NT2/D1 (cell line): ENCODE results near the gene PHACTR3.
"Not testable (repeated sequence)": the region's sequence is repeated elsewhere in the genome, so short reads cannot be mapped to it uniquely, and the experiment has no call there.

Experiments used
- DNase-seq: peaks from one replicate; pipeline ENCODE4 v3.0.0-alpha.2; 2011; ENCODE audit warnings: low read depth, low spot score
- H3K27me3 ChIP-seq: 2 replicates; pipeline ENCODE4 v1.6.0; 2011; ENCODE audit warnings: mild to moderate bottlenecking; ENCODE audit not compliant: insufficient read length, insufficient read depth
- H3K36me3 ChIP-seq: 2 replicates; pipeline ENCODE4 v1.6.1; 2011; ENCODE audit warnings: mild to moderate bottlenecking, low read length, mixed read lengths; ENCODE audit not compliant: insufficient read depth, insufficient read length
- H3K4me1 ChIP-seq: 2 replicates; pipeline ENCODE4 v1.5.1; 2011; ENCODE audit not compliant: insufficient read depth, insufficient read length
- H3K4me3 ChIP-seq: 2 replicates; pipeline ENCODE4 v1.5.1; 2011; ENCODE audit warnings: low read depth; ENCODE audit not compliant: insufficient read length
- H3K9ac ChIP-seq: 2 replicates; pipeline ENCODE4 v1.6.0; 2011; ENCODE audit warnings: low read depth; ENCODE audit not compliant: insufficient read length
- H3K9me3 ChIP-seq: 2 replicates; pipeline ENCODE4 v1.5.1; 2011; ENCODE audit warnings: mild to moderate bottlenecking, low read length; ENCODE audit not compliant: insufficient read depth
- SUZ12 ChIP-seq: IDR thresholded peaks from 2 replicates; pipeline ENCODE4 v1.6.1; 2011; ENCODE audit not compliant: insufficient read length, insufficient read depth; ENCODE audit errors: extremely low read depth
- YY1 ChIP-seq: IDR thresholded peaks from 2 replicates; pipeline ENCODE4 v1.6.1; 2011; ENCODE audit not compliant: insufficient read length, insufficient read depth
- ZNF274 ChIP-seq: IDR thresholded peaks from 2 replicates; pipeline ENCODE4 v1.6.1; 2011; ENCODE audit warnings: mild to moderate bottlenecking, low read depth, low read length

Gene PHACTR3

GRCh38 chr20:59837623-59838394 lies 233.5 kb downstream of the PHACTR3 start:
- DNase-seq: no peak
- Histone ChIP-seq H3K27me3 (peaks cover 4% of the 10 kb centered on the region), H3K4me3 (no peak overlapping the region), H3K9ac (no peak overlapping the region), H3K36me3 (no peaks in the 10 kb centered on the region), H3K4me1 (peaks cover 10% of the 10 kb centered on the region), H3K9me3 (no peaks in the 10 kb centered on the region)
- no peak for TF ChIP-seq ZNF274
- no peak for TF ChIP-seq SUZ12
- TF ChIP-seq YY1: no peak

DNA sequence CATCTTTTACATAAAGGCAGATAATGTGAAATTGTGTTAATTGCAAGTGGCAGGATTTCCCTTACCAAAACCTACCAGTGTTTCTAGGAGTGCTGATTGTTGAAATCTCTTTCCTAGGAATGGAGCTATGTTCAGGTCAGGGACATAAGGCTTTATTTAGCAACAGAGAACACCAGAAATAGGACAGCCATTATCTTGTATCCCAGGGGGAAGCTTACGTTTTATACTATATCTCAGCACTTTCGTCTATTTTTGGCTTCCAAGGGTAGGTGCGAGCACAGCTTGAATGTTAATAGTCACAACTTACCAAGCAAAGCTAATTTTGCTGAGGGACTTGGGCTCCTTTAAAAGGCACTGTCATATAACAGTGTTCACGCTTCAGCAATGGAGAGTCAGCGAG lies 235.1 kb downstream of the PHACTR3 start:
- Histone ChIP-seq H3K36me3 (no peaks in the 10 kb centered on the region), H3K9ac (no peak overlapping the region), H3K27me3 (peaks cover 4% of the 10 kb centered on the region), H3K9me3 (no peaks in the 10 kb centered on the region), H3K4me1 (peaks cover 10% of the 10 kb centered on the region), H3K4me3 (no peak overlapping the region)
- no peak for TF ChIP-seq YY1
- TF ChIP-seq ZNF274: no peak
- no peak for TF ChIP-seq SUZ12
- no peak for DNase-seq

DNA sequence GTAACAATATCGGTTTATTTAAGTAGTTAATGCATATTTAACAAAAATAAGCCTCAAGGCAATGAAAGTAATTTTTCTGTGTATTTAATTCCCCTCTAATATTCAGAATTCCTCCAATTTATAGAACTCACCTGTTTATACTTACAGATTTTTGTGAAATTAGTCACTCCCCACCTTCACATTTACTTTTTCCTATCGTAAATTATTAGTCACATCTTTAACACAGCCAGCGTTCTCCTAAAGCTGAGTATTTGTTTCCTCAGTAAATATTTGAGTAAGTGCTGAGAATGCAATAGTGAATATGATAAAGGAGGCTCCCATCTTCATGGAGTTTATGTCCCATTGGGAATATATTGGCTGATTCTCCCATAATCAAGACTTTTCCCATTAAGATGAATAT lies 241.1 kb downstream of the PHACTR3 start:
- TF ChIP-seq SUZ12: no peak
- no peak for TF ChIP-seq YY1
- TF ChIP-seq ZNF274: no peak
- Histone ChIP-seq H3K9ac (no peak overlapping the region), H3K27me3 (no peaks in the 10 kb centered on the region), H3K36me3 (no peaks in the 10 kb centered on the region), H3K9me3 (no peaks in the 10 kb centered on the region), H3K4me3 (no peak overlapping the region), H3K4me1 (no peaks in the 10 kb centered on the region)
- no peak for DNase-seq

GRCh38 chr20:59848182-59848581 lies 243.8 kb downstream of the PHACTR3 start:
- DNase-seq: no peak
- Histone ChIP-seq H3K9ac (no peak overlapping the region), H3K4me3 (no peak overlapping the region), H3K27me3 (no peaks in the 10 kb centered on the region), H3K4me1 (no peaks in the 10 kb centered on the region), H3K9me3 (no peaks in the 10 kb centered on the region), H3K36me3 (no peaks in the 10 kb centered on the region)
- TF ChIP-seq YY1 (no peak), ZNF274 (no peak), SUZ12 (no peak)

GRCh38 chr20:59850018-59850641 lies 245.8 kb downstream of the PHACTR3 start:
- no peak overlapping the region for H3K4me3 ChIP-seq
- H3K4me1 ChIP-seq: no peaks in the 10 kb centered on the region
- peak; percentile 30 for DNase-seq
- no peak for TF ChIP-seq YY1
- no peak for TF ChIP-seq ZNF274
- TF ChIP-seq SUZ12: no peak
- H3K9ac ChIP-seq: no peak overlapping the region
- no peaks in the 10 kb centered on the region for H3K9me3 ChIP-seq
- H3K27me3 ChIP-seq: no peaks in the 10 kb centered on the region
- H3K36me3 ChIP-seq: no peaks in the 10 kb centered on the region

- not testable (repeated sequence) for H3K4me3 ChIP-seq, H3K9me3 ChIP-seq, H3K36me3 ChIP-seq, H3K9ac ChIP-seq, DNase-seq, H3K4me1 ChIP-seq, H3K27me3 ChIP-seq
These were observed 252.2 kb downstream of the PHACTR3 start for GRCh38 chr20:59856526-59856925.

DNA sequence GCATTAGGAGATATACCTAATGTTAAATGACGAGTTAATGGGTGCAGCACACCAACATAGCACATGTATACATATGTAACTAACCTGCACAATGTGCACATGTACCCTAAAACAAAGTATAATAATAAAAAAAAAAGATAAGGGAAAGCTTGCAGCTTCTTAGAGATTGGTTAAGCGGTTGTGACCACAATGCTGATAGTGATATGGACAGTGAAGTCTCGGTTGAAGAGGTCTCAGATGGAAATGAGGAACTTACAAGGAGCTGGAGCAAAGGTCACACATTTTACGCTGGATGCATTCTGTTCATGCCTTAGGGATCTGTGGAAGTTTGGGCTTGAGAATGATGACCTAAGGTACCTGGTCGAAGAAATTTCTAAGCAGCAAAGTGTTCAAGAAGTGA lies 252.6 kb downstream of the PHACTR3 start:
- not testable (repeated sequence) for H3K4me1 ChIP-seq, H3K9me3 ChIP-seq, H3K27me3 ChIP-seq, H3K36me3 ChIP-seq, H3K9ac ChIP-seq, H3K4me3 ChIP-seq, DNase-seq
